ENCODE results near the gene CAMK2N2.

GRCh38 chr3:184249412-184250166 is 11.8 kb downstream of the CAMK2N2 start, which contains the start of gene EEF1AKMT4:
- TF ChIP-seq CTCF (IDR thresholded peaks at IDR 0.05; ENCODE audit: low read length) (peak; percentile 87), EZH2 (optimal IDR thresholded peaks at IDR 0.05; ENCODE audit: low read depth, low read length) (no peak), EZH2phosphoT487 (IDR thresholded peaks at IDR 0.05; ENCODE audit: low read length) (no peak)

Data from MM.1S (cell line).